Progenitor cell of endocrine pancreas (in vitro differentiated cells): Measurements from ENCODE around the gene EIF2S2. TPM values are rescaled to one million over a fixed set of nuclear protein-coding genes. Genes with fewer than 3 reads are reported as not detected.

Experiments
- DNase-seq: peaks from one replicate; pipeline ENCODE4 v3.0.0; 2021; ENCODE audit warnings: low spot score; ENCODE audit not compliant: unreplicated experiment
- H3K27ac Mint-ChIP-seq: 2 replicates; pipeline ENCODE4 v1.8.0; 2021; ENCODE audit warnings: mild to moderate bottlenecking, moderate library complexity, mixed read lengths
- H3K27me3 Mint-ChIP-seq: 2 replicates; pipeline ENCODE4 v1.8.0; 2021; ENCODE audit warnings: mixed read lengths
- H3K36me3 Mint-ChIP-seq: 2 replicates; pipeline ENCODE4 v1.8.0; 2022; ENCODE audit warnings: mixed read lengths; ENCODE audit not compliant: insufficient read depth
- H3K4me1 Mint-ChIP-seq: 2 replicates; pipeline ENCODE4 v1.8.0; 2021; ENCODE audit warnings: low read depth, mixed read lengths
- H3K4me3 Mint-ChIP-seq: 2 replicates; pipeline ENCODE4 v1.8.0; 2021; ENCODE audit warnings: low read depth, mild to moderate bottlenecking, moderate library complexity, mixed read lengths
- H3K9me3 Mint-ChIP-seq: 2 replicates; pipeline ENCODE4 v1.8.0; 2021; ENCODE audit warnings: low read depth, mixed read lengths
- CTCF ChIP-seq: fragments of 200-600 bp; sonication (generic); IDR thresholded peaks from one replicate; pipeline ENCODE4 v1.5.0; 2021; ENCODE audit warnings: antibody characterized with exemption, mild to moderate bottlenecking; ENCODE audit not compliant: unreplicated experiment
- total RNA-seq: library from RNA; stranded (reverse); gene quantifications from 2 replicates; pipeline ENCODE4 v1.2.1, GENCODE V29; 2021

Gene EIF2S2
- total RNA-seq, 1 donor from 2014 or later = 84.0 TPM

GRCh38 chr20:34122274-34122980 lies 10.4 kb upstream of the EIF2S2 start:
- TF ChIP-seq CTCF = no peak
- Mint-ChIP-seq H3K27me3 (peaks cover 6% of the 10 kb centered on the region), H3K9me3 (peaks cover 7% of the 10 kb centered on the region), H3K4me1 (peaks cover 3% of the 10 kb centered on the region), H3K27ac (no peak overlapping the region), H3K4me3 (no peak overlapping the region), H3K36me3 (peaks cover 1% of the 10 kb centered on the region)
- no peak for DNase-seq

- H3K9me3 Mint-ChIP-seq = no peaks in the 10 kb centered on the region
- H3K4me1 Mint-ChIP-seq = peaks cover 3% of the 10 kb centered on the region
- DNase-seq = no peak
- TF ChIP-seq CTCF = no peak
- peaks cover 6% of the 10 kb centered on the region for H3K27me3 Mint-ChIP-seq
- no peak overlapping the region for H3K27ac Mint-ChIP-seq
- no peak overlapping the region for H3K4me3 Mint-ChIP-seq
- H3K36me3 Mint-ChIP-seq = no peaks in the 10 kb centered on the region
These were observed 8.2 kb upstream of the EIF2S2 start for GRCh38 chr20:34120213-34120612.

- peaks cover 6% of the 10 kb centered on the region for H3K27me3 Mint-ChIP-seq
- H3K4me3 Mint-ChIP-seq = no peak overlapping the region
- H3K9me3 Mint-ChIP-seq = no peaks in the 10 kb centered on the region
- H3K4me1 Mint-ChIP-seq = peaks cover 13% of the 10 kb centered on the region
- no peak for DNase-seq
- no peak for TF ChIP-seq CTCF
- H3K27ac Mint-ChIP-seq = no peak overlapping the region
- H3K36me3 Mint-ChIP-seq = peaks cover 2% of the 10 kb centered on the region
These were observed 3.2 kb upstream of the EIF2S2 start for GRCh38 chr20:34115232-34115631.

GRCh38 chr20:34114809-34115208 lies 2.8 kb upstream of the EIF2S2 start:
- H3K36me3 Mint-ChIP-seq = peaks cover 2% of the 10 kb centered on the region
- H3K4me1 Mint-ChIP-seq = peaks cover 15% of the 10 kb centered on the region
- peaks cover 6% of the 10 kb centered on the region for H3K27me3 Mint-ChIP-seq
- no peak overlapping the region for H3K27ac Mint-ChIP-seq
- TF ChIP-seq CTCF = no peak
- no peaks in the 10 kb centered on the region for H3K9me3 Mint-ChIP-seq
- H3K4me3 Mint-ChIP-seq = no peak overlapping the region
- DNase-seq = no peak

- peak overlapping the region; percentile 88 for H3K4me3 Mint-ChIP-seq
- H3K27me3 Mint-ChIP-seq = no peaks in the 10 kb centered on the region
- H3K27ac Mint-ChIP-seq = peak overlapping the region; percentile 93
- peaks cover 28% of the 10 kb centered on the region for H3K4me1 Mint-ChIP-seq
- no peaks in the 10 kb centered on the region for H3K9me3 Mint-ChIP-seq
- DNase-seq = peak; percentile 30
- peaks cover 4% of the 10 kb centered on the region for H3K36me3 Mint-ChIP-seq
- no peak for TF ChIP-seq CTCF
These were observed 608 bp upstream of the EIF2S2 start for GRCh38 chr20:34112600-34113101.
